ENCODE measurements around the gene RALGAPA2. TPM values are rescaled to one million over a fixed set of nuclear protein-coding genes. Genes with fewer than 3 reads are reported as not detected.

RALGAPA2 gene
- total RNA-seq, 1 experiment from 2014 or later, result 13.4 TPM

- CTCF ChIA-PET, result no interaction called here
- ATAC-seq (no peak), DNase-seq (ENCODE audit: low read depth, low spot score) (no peak)
- POLR2A ChIA-PET, result no interaction called here
- no TSS peak for BruUV-seq (replicated peaks)
- H3K4me3 ChIP-seq (ENCODE audit: low read depth in 2 of 2, low read length in 2 of 2), result no peak overlapping the region
- H3K9me3 ChIP-seq (ENCODE audit: control insufficient read depth, insufficient read depth, low read depth, low read length), result no peaks in the 10 kb centered on the region
- H3K36me3 ChIP-seq (ENCODE audit: control insufficient read depth, insufficient read depth, low read length), result no peaks in the 10 kb centered on the region
- TF ChIP-seq REST (IDR thresholded peaks at IDR 0.05; ENCODE audit: insufficient read depth in 1 of 2, low read depth in 2 of 2, low read length in 1 of 2), result no peak
- no peak for TF ChIP-seq SIN3A (IDR thresholded peaks at IDR 0.05; ENCODE audit: borderline replicate concordance, insufficient read depth, low read depth, low read length)
- TF ChIP-seq TCF7L2 (IDR thresholded peaks at IDR 0.05; ENCODE audit: low read depth, low read length), result no peak
- no peak for TF ChIP-seq POLR2AphosphoS5 (IDR thresholded peaks at IDR 0.05; ENCODE audit: low read depth, low read length)
- TF ChIP-seq CTCF (IDR thresholded peaks at IDR 0.05), result no peak
- no peak overlapping the region for H3K27ac ChIP-seq (ENCODE audit: low read length)
- no peaks in the 10 kb centered on the region for H3K4me1 ChIP-seq (ENCODE audit: control insufficient read depth, insufficient read depth, low read length)
- intact Hi-C loops (cut with micrococcal nuclease; ENCODE audit: unreplicated experiment), result no loop called here
- no peaks in the 10 kb centered on the region for H3K27me3 ChIP-seq (ENCODE audit: control insufficient read depth, insufficient read depth, low read length)
- in situ Hi-C loops (cut with HindIII; ENCODE audit: low pct_unique_long_range_greater_than_20kb, low sequenced_read_pairs), result no loop called here
These were observed 215.0 kb downstream of the RALGAPA2 start for GRCh38 chr20:20497242-20497978.

- Histone ChIP-seq H3K27ac (ENCODE audit: low read length) (no peak overlapping the region), H3K4me3 (ENCODE audit: low read depth in 2 of 2, low read length in 2 of 2) (no peak overlapping the region), H3K4me1 (ENCODE audit: control insufficient read depth, insufficient read depth, low read length) (no peaks in the 10 kb centered on the region), H3K36me3 (ENCODE audit: control insufficient read depth, insufficient read depth, low read length) (no peaks in the 10 kb centered on the region), H3K9me3 (ENCODE audit: control insufficient read depth, insufficient read depth, low read depth, low read length) (no peaks in the 10 kb centered on the region), H3K27me3 (ENCODE audit: control insufficient read depth, insufficient read depth, low read length) (no peaks in the 10 kb centered on the region)
- POLR2A ChIA-PET, result no interaction called here
- no TSS peak for BruUV-seq (replicated peaks)
- in situ Hi-C loops (cut with HindIII; ENCODE audit: low pct_unique_long_range_greater_than_20kb, low sequenced_read_pairs), result no loop called here
- intact Hi-C loops (cut with micrococcal nuclease; ENCODE audit: unreplicated experiment), result no loop called here
- CTCF ChIA-PET, result no interaction called here
- DNase-seq (ENCODE audit: low read depth, low spot score) (no peak), ATAC-seq (no peak)
- no peak for TF ChIP-seq CTCF (IDR thresholded peaks at IDR 0.05)
- TF ChIP-seq SIN3A (IDR thresholded peaks at IDR 0.05; ENCODE audit: borderline replicate concordance, insufficient read depth, low read depth, low read length), result no peak
- no peak for TF ChIP-seq POLR2AphosphoS5 (IDR thresholded peaks at IDR 0.05; ENCODE audit: low read depth, low read length)
- TF ChIP-seq REST (IDR thresholded peaks at IDR 0.05; ENCODE audit: insufficient read depth in 1 of 2, low read depth in 2 of 2, low read length in 1 of 2), result no peak
- TF ChIP-seq TCF7L2 (IDR thresholded peaks at IDR 0.05; ENCODE audit: low read depth, low read length), result no peak
These were observed 216.5 kb downstream of the RALGAPA2 start for GRCh38 chr20:20495729-20496503.

Data from Panc1 (cell line).